COLO829 (cell line): ENCODE data around the gene SERPINB10.

Experiments
- DNase-seq: peaks from one replicate; pipeline ENCODE4 v3.0.0; 2012; ENCODE audit warnings: low spot score

Gene SERPINB10

DNA sequence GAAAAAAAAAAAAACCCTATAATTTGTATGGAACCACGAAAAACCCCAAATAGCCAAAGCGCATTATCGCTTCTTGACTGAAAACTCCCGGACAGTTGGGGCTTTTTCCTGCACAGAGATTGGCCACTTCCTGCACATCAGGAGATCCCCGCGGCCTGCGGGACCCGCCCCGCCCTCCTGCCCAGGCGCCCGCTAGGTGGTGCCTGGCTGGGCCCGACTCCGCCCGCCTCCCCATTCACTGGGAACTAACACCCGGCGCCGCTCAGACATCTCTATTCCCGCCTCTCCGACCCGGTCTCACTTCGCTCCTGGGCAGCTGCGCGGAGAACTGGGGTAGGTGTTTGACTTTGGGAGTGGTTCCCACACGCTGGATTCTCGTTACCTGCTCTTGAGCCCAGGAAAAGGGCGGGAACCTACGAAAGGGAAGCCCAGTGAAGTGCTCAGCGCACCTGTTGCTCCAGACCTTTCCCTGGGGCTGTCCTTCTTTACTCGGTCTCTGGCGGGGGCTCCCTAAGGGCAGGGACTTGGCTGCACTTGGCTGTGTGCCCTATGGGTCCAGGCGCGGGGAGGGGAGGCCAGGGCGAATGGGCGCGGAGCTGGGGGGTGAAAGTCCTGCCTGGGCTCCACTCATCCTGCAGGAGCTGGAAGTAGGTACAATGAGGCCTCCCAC, 41.4 kb downstream of the SERPINB10 start, which contains the start of gene HMSD:
Gene HMSD (plus strand): TSS at position 234 of the 670 bp plus-strand sequence. CDS start 4,155 bp downstream, outside the sequence.
- no peak for DNase-seq

- no peak for DNase-seq
Observed at GRCh38 chr18:63951302-63951705, 43.5 kb downstream of the SERPINB10 start.

GRCh38 chr18:63953811-63954210, 46.1 kb downstream of the SERPINB10 start:
- no peak for DNase-seq

DNA sequence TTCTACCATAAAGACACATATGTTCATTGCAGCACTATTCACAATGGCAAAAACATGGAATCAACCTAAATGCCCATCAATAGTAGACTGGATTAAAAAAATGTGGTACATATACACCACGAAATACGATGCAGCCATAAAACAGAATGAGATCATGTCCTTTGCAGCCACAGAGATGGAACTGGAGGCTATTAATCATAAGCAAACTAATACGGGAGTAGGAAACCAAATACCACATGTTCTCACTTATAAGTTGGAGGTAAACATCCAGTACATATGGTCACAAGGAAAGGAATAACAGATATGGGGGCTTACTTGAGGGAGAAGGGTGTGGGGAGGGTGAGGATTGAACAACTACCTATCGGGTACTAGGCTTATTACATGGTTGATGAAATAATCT, 49.0 kb downstream of the SERPINB10 start:
- DNase-seq: no peak

DNA sequence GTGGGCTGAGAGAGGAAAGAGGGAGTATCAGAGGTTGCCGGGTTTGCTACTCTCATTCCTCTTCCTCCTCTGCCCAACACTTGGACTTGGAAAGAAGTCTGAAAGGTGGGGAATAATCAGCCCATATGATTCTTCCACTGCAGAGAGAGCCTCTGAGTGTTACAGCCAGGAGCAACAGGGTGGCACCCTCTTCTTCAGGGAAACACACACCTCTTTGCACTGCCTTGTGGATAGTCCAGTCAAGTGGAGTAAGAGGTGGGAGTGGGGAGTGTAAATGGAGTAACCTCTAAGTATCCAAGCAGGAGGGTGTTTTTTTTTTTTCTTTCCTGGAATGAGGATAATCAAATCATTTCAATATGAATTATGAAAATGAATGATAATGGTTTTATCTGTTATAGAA, 53.1 kb downstream of the SERPINB10 start:
- DNase-seq: no peak

DNA sequence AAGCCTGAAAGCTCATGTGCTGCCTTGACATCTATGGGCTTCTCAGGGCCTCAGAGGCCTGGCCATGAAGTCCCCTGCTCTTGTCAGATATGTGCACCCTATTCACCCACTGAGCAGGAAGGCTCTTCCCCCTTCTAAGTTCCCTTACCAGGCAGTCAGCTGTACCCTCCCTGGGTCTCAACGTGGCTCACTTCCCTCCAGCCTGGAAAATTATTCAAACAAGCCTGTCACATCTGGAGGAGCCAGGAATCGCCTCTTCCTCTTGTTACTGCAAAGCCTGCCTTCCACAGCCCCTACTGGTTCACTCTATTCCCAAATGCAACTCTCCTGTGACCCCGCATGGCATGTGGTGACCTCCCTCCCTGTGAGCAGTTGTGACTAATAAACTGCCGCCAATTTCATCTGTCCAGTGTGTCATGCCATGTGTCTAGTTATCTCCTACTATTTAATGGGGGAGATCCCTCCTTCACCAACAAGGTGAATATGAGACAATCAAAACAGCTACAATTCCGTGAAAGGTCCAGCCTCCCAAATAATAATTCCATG, 53.8 kb downstream of the SERPINB10 start:
- no peak for DNase-seq

- DNase-seq: no peak
Observed at GRCh38 chr18:63962137-63962536, 54.4 kb downstream of the SERPINB10 start.

DNA sequence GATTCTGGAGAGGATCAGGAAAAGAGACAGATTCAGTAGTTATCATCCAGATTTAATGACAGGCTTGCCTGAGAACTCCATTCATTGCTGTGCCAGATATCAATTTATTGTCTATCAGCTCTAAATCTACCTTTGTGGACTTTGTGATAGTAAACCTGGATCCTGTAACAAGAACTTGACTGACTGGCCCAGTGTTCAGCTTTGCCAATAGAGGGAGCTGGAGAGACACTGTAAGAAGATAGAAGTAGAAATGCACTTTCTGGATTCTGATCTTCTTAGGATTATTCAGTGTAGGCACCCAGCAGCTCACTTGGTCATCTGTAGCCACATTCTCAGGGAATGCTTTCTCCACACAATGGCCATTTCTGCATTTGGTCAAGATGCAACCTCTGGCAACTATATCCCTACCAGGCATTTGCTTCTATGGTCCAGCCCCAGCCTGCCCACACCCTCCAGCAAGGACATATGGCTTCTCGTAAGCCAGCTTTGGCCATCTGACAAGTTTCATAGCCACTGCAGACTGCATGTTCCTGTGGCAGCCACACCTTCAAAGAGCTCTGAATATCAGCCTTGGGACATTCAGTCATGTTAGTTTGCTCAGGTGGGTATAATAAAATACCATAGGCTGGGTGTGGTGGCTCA, 56.0 kb downstream of the SERPINB10 start:
- no peak for DNase-seq

DNA sequence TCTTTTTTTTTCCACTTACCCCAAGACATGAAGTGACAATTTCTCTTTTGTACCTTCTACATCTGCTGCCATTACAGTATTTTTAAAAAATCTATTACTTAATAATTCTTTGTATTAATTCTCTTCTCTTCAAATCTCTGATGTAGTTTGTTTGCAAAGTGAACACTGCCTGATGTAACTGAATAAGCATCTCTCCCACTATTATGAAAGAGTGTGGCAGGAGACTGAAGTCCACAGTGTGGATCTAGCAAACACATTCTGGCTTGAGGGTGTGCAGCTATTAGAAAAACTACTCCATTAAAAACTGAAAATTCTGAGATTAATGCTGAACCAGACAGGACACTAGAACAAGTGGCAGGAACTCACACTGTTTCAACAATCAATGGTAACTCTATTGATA, 57.1 kb downstream of the SERPINB10 start:
- no peak for DNase-seq

GRCh38 chr18:63965716-63966330, 58.1 kb downstream of the SERPINB10 start:
- DNase-seq: no peak

DNA sequence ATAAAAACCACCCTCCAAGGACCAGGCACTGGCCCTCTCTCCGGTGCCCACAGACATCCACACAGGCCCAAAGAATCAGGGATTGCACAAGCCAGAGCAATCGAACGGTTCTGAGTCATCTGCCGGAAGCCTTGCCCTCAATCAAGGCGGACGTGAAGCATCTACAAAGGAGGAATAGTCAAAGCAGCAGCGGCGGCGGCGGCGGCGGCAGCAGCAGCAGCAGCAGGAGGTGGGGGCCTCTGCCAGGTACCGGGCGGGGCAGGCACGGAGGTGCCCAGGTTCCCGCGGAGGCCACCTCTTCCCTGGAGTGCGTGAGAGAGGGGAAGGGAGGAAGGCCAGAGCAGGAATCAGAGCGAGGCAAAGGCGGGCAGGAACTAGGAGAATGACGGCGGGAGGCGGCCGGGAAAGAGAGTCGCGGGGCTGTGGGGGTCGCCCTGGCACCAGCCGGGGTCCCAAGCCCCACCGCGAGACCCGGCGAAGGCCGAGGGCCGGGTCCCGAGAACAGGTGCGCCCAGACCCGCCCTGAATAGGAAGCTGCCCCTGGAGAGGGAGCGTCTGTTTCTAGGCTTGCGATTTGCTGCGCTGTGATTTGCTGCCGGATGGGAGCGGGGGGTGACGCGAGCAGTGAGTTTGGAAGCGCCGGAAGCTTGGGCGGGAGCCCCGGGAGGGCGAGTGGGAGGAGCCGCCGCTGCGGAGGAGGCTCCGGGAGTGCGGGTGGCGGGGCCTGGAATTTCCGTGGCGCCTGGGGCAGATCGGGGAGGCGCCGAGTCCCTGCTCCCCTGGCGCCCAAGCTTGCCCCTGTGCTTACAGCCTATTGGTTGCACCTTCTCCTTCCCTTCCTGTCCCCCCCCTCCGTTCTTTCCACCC, 62.4 kb downstream of the SERPINB10 start, which contains the start of gene SERPINB8:
Gene SERPINB8 (plus strand): TSS at position 140 of the 867 bp plus-strand sequence. CDS start 8,228 bp downstream, outside the sequence.
- peak; percentile 53 for DNase-seq

DNA sequence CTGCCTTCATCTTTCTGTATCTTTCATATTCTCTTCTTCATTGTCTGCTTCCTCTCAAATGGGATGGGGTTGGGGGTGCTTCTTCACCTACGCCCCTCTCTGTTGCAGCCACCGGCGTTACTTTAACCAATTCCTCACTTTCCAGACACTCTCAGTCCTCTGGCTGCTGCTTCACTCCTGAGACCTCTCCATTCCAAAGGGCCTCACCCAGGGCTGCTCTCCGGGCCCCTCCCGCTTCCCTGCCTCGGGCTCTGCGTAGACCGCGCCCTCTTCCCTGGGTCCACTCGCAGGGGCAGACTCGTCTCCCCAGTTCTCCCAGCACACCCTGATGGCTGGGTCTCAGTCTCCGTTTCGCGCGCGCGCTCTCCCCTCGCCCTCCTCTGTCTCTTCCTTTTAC, 63.0 kb downstream of the SERPINB10 start:
- no peak for DNase-seq

GRCh38 chr18:63971320-63972001, 63.7 kb downstream of the SERPINB10 start:
- DNase-seq: no peak

DNA sequence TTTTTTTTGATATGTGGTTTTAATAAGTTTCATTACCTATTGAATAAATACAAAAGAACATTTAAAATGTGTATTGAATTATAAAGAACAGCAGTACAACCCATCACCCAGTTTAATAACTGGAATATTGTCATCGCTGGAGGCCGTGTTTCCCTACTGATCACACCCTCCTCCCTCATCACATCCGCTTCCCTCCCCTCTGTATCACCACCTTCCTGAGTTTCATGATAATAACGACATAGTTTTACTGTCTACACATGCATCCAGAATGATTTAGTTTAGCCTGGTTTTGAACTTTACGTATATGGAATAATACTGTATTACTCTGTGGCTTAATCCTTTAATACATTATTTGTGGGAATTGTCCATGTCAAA, 64.2 kb downstream of the SERPINB10 start:
- DNase-seq: no peak

DNA sequence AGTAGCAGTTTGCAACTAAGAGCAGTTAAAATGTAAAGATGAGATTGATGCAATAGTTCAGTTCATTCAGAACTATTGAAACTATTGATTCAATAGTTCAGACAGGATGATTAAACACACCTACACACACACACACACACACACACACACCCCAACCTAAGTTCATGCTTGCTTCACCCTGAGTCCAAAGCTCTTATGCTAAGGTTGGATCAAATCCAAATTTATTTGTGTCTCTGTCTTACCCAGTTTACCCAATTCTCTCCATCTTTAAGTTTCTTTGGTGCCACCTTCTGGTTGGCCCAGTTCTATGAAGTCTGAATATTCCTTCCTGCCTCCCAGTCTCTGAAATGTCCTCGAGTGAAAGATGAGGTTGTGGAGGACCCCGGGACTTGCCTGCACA, 67.2 kb downstream of the SERPINB10 start:
- no peak for DNase-seq

- no peak for DNase-seq
Observed at GRCh38 chr18:63975628-63976027, 67.9 kb downstream of the SERPINB10 start.

DNA sequence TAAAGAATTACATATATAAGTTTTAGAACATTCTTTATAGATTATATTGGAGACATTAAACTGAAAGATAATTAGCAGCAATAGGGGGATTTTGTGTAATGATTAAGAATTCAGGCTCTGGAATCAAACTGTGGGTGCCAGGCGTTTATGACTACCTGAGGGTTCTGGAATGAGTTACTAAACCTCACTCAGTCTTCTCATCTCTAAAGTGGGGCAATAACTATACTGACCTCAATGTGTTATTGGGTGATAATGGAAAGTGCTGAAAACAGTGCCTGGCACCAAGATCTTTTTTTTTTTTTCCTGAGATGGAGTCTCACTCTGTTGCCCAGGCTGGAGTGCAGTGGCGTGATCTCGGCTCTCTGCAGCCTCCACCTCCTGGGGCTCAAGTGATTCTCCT, 69.3 kb downstream of the SERPINB10 start:
- DNase-seq: no peak

DNA sequence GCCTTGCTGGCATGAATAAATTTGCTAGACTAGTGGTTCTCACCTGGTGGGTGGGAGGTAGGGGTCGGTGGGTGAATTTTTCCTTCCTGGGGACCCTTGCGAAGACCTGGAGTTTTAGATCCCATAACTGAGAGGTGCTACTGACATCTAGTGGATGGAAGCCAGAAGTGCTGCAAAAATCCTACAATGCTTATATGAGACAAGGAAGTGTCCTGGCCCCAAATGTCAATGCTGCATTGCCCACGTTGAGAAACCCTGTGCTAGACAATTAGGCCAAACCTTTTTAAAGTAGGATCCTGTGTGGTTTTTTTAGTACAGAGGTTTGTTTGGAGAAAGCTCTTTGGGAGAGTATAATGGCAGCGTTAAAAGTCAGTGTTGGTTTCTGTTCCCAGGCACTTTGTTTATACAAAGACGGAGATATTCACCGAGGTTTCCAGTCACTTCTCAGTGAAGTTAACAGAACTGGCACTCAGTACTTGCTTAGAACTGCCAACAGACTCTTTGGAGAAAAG, 71.7 kb downstream of the SERPINB10 start:
- DNase-seq: peak; percentile 65

- no peak for DNase-seq
Observed at GRCh38 chr18:63980027-63980426, 72.3 kb downstream of the SERPINB10 start.

DNA sequence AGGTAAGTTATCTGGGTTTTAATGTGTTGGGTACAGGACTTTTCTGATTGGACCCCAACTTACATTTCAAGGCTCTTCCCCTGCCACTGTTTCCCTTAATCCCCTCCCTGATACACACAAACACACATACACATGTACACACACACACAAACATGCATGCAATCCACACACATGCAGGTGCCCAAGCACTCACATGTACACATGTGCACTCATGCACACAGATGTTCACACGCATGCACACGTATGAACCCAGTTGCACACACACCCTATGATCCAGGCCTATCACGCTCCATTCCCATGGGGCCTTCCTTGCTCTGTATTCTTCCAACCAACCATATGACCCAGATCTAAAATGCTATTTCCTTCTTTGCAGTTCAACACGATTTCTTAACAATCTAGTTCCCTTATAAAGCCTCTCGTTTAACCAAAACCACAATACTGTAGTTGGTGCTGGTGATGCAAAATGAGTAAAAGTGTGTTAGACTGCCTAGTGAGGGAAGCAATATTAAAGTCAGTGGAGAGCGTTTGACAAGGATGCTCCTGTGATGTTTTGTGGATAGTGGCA, 73.2 kb downstream of the SERPINB10 start:
- DNase-seq: no peak

DNA sequence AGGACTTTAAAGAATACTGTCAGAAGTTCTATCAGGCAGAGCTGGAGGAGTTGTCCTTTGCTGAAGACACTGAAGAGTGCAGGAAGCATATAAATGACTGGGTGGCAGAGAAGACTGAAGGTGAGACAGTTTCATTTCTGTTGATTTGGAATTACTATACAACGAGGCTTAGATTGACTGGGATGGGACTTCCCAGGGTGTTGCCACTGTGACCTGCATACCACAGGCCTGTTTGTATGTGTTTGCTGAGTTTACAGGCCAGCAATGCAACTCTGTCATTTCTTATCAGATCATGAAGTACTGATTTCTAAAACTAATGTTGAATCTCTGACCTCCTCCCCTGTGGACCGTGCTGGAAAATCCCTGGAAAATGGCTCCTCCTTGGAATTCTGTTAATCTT, 74.0 kb downstream of the SERPINB10 start:
- DNase-seq: no peak
